ENCODE measurements around the gene TXNDC2.

TXNDC2 gene

DNA sequence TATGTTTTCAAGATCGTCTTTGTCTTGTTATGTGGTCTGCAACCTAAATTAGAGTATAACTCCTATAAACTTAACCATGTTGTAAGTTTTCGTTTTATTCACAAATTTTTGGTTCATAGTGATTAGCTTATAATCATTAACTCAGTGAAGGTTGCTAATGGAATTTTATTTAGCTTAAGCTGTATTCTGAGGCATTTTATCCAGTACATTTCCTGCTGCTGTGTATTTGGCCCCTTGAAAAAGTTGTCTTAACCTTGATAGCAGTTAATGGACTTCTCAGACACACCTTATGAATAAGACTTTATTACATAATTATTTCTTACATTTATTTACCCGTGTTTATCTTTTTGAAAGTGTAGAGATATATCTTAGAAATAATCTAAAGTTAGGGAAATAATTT is 48.5 kb downstream of the TXNDC2 start:
- DNase-seq (ENCODE audit: extremely low spot score), result no peak
- POLR2A ChIA-PET, result no interaction called here
- TF ChIP-seq, protein P1, sequence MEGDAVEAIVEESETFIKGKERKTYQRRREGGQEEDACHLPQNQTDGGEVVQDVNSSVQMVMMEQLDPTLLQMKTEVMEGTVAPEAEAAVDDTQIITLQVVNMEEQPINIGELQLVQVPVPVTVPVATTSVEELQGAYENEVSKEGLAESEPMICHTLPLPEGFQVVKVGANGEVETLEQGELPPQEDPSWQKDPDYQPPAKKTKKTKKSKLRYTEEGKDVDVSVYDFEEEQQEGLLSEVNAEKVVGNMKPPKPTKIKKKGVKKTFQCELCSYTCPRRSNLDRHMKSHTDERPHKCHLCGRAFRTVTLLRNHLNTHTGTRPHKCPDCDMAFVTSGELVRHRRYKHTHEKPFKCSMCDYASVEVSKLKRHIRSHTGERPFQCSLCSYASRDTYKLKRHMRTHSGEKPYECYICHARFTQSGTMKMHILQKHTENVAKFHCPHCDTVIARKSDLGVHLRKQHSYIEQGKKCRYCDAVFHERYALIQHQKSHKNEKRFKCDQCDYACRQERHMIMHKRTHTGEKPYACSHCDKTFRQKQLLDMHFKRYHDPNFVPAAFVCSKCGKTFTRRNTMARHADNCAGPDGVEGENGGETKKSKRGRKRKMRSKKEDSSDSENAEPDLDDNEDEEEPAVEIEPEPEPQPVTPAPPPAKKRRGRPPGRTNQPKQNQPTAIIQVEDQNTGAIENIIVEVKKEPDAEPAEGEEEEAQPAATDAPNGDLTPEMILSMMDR (IDR thresholded peaks at IDR 0.05; ENCODE audit: control extremely low read depth, extremely low read depth, low read depth, missing control alignments), result no peak
- CTCF ChIA-PET, result interaction anchor here (0.7 to 1.4 kb wide), 2 partner anchors 11 to 21 kb away, joined by 3 read pairs; partner anchors contain the start of gene VAPA
